ENCODE data around the gene CAPN12.
A peak's percentile ranks its signal among the peaks of the same experiment; 100 is the strongest.

Gene CAPN12

DNA sequence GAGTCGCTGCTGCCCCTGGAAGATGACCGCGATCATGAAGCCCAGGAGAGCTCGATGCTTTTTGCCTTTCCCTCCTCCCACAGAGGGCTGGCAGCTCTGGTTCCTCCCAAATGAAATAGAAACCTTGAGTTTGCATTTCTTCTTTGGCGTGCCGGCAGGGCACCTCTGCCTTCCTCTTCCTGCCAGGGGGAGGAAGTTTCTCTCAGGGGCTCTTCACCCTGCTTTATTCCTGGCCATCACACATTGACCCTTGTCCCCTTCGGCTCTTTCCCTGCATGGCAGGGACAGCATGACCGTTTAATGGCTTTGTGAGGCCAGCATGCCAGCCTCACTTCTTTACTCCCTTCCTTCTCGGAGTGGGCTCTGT, 49.0 kb downstream of the CAPN12 start:
- no peak for DNase-seq

GRCh38 chr19:38693380-38694223, 50.7 kb downstream of the CAPN12 start:
- DNase-seq, result no peak

DNA sequence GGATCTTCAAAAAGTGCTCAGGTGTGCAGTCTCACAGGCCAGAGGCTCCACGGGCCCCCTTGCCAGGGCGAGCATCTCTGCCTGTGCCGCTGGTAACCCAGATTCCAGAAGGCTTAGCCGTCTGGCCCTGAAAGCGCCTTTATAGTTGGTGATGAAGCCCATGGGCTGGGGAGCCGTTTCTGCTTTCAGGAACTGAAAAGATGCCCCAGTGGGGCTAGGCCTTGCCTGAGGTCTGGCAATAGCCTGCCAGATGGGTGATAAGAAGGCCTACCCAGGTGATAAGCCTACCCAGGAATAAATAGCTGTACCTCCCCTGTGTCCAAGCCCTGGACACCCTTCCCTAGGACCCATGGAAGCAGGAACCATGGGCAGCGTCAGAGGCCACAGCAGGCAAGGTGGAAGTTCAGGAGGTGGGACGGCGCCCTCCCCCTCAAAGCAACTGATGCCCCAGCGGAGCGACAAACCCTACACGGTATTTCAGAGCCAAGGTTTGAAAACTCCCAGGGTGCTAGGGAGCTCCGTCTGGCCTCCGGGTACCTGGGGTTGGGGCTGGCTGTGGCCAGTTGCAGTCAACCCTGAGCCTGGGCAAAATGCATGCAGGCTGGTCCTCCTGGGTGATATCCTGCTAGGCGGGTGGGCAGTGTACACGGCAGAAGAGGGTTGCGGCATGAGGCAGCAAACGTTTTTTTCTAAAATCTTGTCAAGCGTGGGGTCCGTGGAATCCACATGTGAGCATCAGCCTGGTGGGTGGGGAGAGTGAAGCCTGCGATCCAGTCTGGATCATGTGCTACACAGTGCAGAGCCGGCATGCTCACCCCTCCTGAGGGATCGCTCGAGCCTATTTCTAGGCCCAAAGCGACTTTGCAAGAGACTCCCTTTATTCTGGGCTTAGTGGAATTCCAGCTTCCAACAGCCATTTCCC, 51.6 kb downstream of the CAPN12 start:
- DNase-seq, result no peak

DNA sequence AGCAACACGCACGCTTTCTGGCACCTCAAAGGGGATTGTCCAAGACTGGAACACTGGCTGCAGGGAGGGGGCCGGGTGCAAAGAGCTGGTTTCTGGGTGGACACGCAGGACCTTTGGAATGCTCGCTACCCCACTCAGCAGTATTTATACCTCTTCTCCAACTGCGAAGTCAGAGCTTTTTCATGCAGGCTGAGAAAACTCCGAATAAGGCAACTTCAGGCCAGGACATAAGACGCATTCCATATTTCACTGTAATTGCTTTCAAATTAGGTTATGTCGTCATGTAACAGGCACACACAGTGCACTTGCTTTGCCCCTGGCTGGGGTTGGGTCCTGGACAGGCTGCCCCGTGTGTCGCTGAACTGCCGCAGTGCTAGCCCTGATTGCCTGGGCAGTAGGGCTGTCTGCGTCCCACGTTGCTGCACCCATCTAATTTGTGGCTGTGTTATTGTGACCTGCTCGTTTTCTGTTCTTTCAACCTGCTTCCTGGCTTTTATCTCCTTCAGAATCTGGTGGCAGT, 52.3 kb downstream of the CAPN12 start:
- no peak for DNase-seq

GRCh38 chr19:38690832-38691231, 53.4 kb downstream of the CAPN12 start:
- no peak for DNase-seq

GRCh38 chr19:38690146-38690545, 54.1 kb downstream of the CAPN12 start:
- DNase-seq, result no peak

- no peak for DNase-seq
Measured at GRCh38 chr19:38687837-38688378, 56.4 kb downstream of the CAPN12 start.

DNA sequence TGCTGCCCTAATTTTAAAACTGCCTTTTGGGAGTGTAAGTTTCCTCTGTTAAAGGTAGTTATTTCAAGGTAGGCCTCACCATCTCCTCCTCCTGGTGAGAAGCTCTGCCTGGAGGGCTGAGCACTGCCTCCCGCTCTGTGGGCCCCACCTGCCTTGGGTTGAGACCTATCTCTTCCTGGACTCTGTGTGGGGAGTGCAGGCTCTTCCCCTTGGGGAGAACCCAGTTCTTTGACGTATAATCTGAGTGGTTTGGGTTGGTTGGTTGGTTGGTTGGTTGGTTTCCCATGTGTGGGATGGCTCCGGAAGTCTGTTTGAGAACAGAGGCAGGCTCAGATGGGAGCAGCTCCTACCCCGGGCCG, 57.8 kb downstream of the CAPN12 start:
- no peak for DNase-seq

- no peak for DNase-seq
Measured at GRCh38 chr19:38685666-38686529, 58.4 kb downstream of the CAPN12 start.

- no peak for DNase-seq
Measured at GRCh38 chr19:38684862-38685665, 59.2 kb downstream of the CAPN12 start.

DNA sequence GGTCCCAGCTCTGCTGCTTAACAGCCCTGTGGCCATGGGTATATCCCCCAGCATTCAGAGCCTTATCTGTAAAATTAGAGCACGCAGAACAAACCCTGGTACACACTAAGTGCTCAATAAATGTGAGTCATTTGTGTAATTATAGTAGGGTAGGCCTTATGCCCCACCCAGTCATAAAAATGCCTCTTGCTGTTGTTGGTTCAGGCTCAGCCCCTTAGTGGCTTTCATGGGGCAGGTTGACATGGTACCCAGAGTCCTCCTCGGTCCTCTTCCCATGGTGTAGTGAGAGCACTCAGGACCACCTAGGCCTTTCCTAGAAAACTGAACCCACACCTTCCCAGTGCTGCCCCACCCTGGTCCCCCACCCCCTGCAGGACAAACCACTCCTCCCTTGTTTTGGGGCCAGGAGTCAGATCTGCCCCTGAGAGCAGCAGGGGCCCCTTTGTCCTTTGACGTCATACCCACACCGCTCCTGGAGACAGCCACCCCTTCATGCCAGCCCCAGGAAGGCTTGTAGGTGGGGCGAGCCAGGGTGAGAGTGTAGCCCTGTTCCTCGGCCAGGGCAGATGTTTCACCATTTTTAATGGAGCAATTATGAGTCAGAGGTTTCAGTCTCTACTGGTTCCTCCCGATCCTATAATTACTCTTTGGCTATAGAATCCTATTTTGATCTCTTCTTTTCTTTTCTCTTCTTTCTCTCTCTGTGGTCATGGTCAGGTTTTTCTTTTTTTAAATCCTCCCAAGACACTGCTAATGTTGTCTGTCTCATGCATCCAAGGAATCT, 60.0 kb downstream of the CAPN12 start:
- no peak for DNase-seq

- peak; percentile 30 to 36 for DNase-seq
Measured at GRCh38 chr19:38683393-38684077, 60.7 kb downstream of the CAPN12 start.

DNA sequence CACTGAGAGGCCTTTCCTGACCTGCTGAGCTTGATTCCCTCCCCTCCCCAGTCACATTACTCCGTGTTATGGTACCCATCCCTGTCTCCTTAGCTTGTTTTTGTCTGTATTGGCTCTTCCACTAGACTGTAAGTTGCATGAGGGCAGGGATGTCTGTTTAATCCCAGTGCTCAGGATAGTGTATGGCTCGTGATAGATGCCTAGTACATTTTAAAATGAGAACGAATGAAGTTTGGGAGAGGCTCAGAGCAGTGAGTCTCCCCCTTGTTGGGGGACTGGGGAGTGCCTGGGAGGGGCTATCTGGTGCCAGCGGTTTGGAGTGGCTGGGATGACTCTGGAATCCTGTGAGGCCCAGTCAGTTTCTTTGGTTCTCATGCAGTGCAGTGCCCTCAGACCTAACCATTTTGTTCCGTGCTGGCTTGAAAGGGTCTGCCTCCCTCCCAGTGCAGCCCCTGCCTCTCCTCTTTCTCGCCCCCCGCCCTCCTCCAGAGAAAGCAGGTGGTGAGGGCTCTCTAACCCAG, 61.3 kb downstream of the CAPN12 start:
- no peak for DNase-seq

GRCh38 chr19:38682195-38682867, 61.9 kb downstream of the CAPN12 start:
- no peak for DNase-seq
